SK-N-SH (cell line): ENCODE results near the gene MARK4. TPM values are rescaled to one million over a fixed set of nuclear protein-coding genes. Genes with fewer than 3 reads are reported as not detected.
A peak's percentile ranks its signal among the peaks of the same experiment; 100 is the strongest.

ENCODE experiments used
- CTCF ChIA-PET: fragments of 300-600, 350-600 bp; formaldehyde crosslinking; extraction: SDS; loops from one replicate; lab custom pipeline; 2021; lab: Yijun Ruan, JAX
- POLR2A ChIA-PET: fragments of 350-600 bp; sonication (Branson Sonifier 250); formaldehyde crosslinking; extraction: SDS; loops from one replicate; lab custom pipeline; 2020; ENCODE audit warnings: antibody characterized with exemption, inconsistent platforms; lab: Yijun Ruan, JAX
- DNase-seq: peaks from one replicate; pipeline ENCODE4 v3.0.0; 2012
- H2AFZ ChIP-seq: fragments of 200-600 bp; sonication (generic); 2 replicates; pipeline ENCODE4 v1.8.1; 2016; ENCODE audit warnings: antibody characterized with exemption, mild to moderate bottlenecking, low read depth
- H3F3A ChIP-seq: fragments of 200-600 bp; sonication (generic); replicated peaks from 2 replicates; pipeline ENCODE3; 2016; ENCODE audit warnings: antibody characterized with exemption, mild to moderate bottlenecking; ENCODE audit not compliant: insufficient read depth
- H3K27ac ChIP-seq, 2 experiments: fragments of 200-500 bp in 1 of 2; fragments of 200-600 bp in 1 of 2; sonication (Bioruptor generic) in 1 of 2; sonication (generic), shearing (Covaris generic) in 1 of 2; 2 replicates each; pipeline versions ENCODE4 v1.5.1 to v1.6.1; 2014 to 2016; ENCODE audit warnings: low read depth in 2 of 2, inconsistent platforms in 1 of 2, low read length in 1 of 2, mild to moderate bottlenecking in 1 of 2, mixed read lengths in 1 of 2
- H3K27me3 ChIP-seq: fragments of 200-600 bp; sonication (generic), shearing (Covaris generic); 2 replicates; pipeline ENCODE4 v1.6.1; 2016; ENCODE audit warnings: mixed run types; ENCODE audit not compliant: insufficient read depth
- H3K36me3 ChIP-seq, 2 experiments: fragments of 200-500 bp in 1 of 2; fragments of 200-600 bp in 1 of 2; sonication (Bioruptor generic) in 1 of 2; sonication (generic) in 1 of 2; replicated peaks in 1 of 2; 2 replicates each; pipeline versions ENCODE3 to v1.5.1; 2014 to 2016; ENCODE audit warnings: low read length in 1 of 2, mild to moderate bottlenecking in 1 of 2; ENCODE audit not compliant: insufficient read depth in 2 of 2, control insufficient read depth in 1 of 2
- H3K4me1 ChIP-seq, 2 experiments: fragments of 200-500 bp in 1 of 2; fragments of 200-600 bp in 1 of 2; sonication (Bioruptor generic) in 1 of 2; sonication (generic), shearing (Covaris generic) in 1 of 2; 2 replicates each; pipeline versions ENCODE4 v1.5.1 to v1.6.1; 2014 to 2016; ENCODE audit warnings: low read depth in 1 of 2, low read length in 1 of 2, mixed run types in 1 of 2; ENCODE audit not compliant: insufficient read depth in 2 of 2, control insufficient read depth in 1 of 2
- H3K4me2 ChIP-seq: fragments of 200-600 bp; sonication (generic), shearing (Covaris generic); 2 replicates; pipeline ENCODE4 v1.6.1; 2017; ENCODE audit warnings: mixed run types
- H3K4me3 ChIP-seq, 2 experiments: fragments of 200-500 bp in 1 of 2; fragments of 200-600 bp in 1 of 2; sonication (Bioruptor generic) in 1 of 2; sonication (generic), shearing (Covaris generic) in 1 of 2; 2 replicates each; pipeline versions ENCODE4 v1.5.1 to v1.8.1; 2014 to 2016; ENCODE audit warnings: low read depth in 2 of 2, inconsistent platforms in 1 of 2, low read length in 1 of 2, mild to moderate bottlenecking in 1 of 2, mixed read lengths in 1 of 2, moderate library complexity in 1 of 2
- H3K79me2 ChIP-seq: fragments of 200-600 bp; sonication (generic); 2 replicates; pipeline ENCODE4 v1.8.1; 2017; ENCODE audit warnings: mild to moderate bottlenecking; ENCODE audit not compliant: insufficient read depth
- H3K9ac ChIP-seq: fragments of 200-600 bp; sonication (generic); 2 replicates; pipeline ENCODE4 v1.6.1; 2017; ENCODE audit warnings: mixed run types
- H3K9me2 ChIP-seq: fragments of 200-600 bp; sonication (generic); 2 replicates; pipeline ENCODE4 v1.6.1; 2017; ENCODE audit warnings: mixed run types
- H3K9me3 ChIP-seq: fragments of 200-600 bp; sonication (generic); 2 replicates; pipeline ENCODE4 v1.6.1; 2017; ENCODE audit warnings: mixed run types, mild to moderate bottlenecking, moderate library complexity
- H4K20me1 ChIP-seq: fragments of 200-600 bp; sonication (generic); 2 replicates; pipeline ENCODE4 v1.6.1; 2017; ENCODE audit warnings: mild to moderate bottlenecking, mixed run types; ENCODE audit not compliant: insufficient read depth
- EP300 ChIP-seq, 2 experiments: IDR thresholded peaks; 2 replicates each; pipeline versions ENCODE4 v1.4.0 to v1.6.1; 2012; ENCODE audit warnings: borderline replicate concordance in 1 of 2, low read depth in 1 of 2, low read length in 1 of 2
- EZH2phosphoT487 ChIP-seq: fragments of 200-600 bp; sonication (generic); IDR thresholded peaks from 2 replicates; pipeline ENCODE4 v1.6.1; 2017; ENCODE audit warnings: low read depth, mixed run types, mild to moderate bottlenecking, antibody characterized with exemption, moderate library complexity, borderline replicate concordance
- FOXJ3 ChIP-seq: sonication (generic); formaldehyde crosslinking; IDR thresholded peaks from 2 replicates; pipeline ENCODE4 v1.5.1; 2020; ENCODE audit warnings: mild to moderate bottlenecking, missing genetic modification reagents
- GABPA ChIP-seq: IDR thresholded peaks from 2 replicates; pipeline ENCODE4 v1.4.0; 2012; ENCODE audit warnings: low read depth, mild to moderate bottlenecking
- MXI1 ChIP-seq: IDR thresholded peaks from 2 replicates; pipeline ENCODE4 v1.6.1; 2012; ENCODE audit warnings: mild to moderate bottlenecking, low read depth, low read length, improper control_type of control experiment
- NRF1 ChIP-seq: IDR thresholded peaks from 2 replicates; pipeline ENCODE4 v1.6.1; 2012; ENCODE audit warnings: low read depth, mild to moderate bottlenecking, low read length
- RAD21 ChIP-seq: IDR thresholded peaks from 2 replicates; pipeline ENCODE4 v1.6.1; 2012; ENCODE audit warnings: mild to moderate bottlenecking, low read length
- RXRA ChIP-seq: IDR thresholded peaks from 2 replicates; pipeline ENCODE4 v1.4.0; 2012; ENCODE audit warnings: low read depth, mild to moderate bottlenecking, borderline replicate concordance
- TAF1 ChIP-seq: IDR thresholded peaks from 2 replicates; pipeline ENCODE4 v1.6.1; 2012; ENCODE audit warnings: low read depth, mild to moderate bottlenecking, low read length, moderate library complexity, borderline replicate concordance
- TCF12 ChIP-seq: IDR thresholded peaks from 2 replicates; pipeline ENCODE4 v1.4.0; 2012
- WGBS: methylation state at CpG from one replicate; pipeline ENCODE4 v1.1.6; 2017; ENCODE audit warnings: low lambda C conversion rate; 5-methylcytosine and 5-hydroxymethylcytosine counted together
- polyA plus RNA-seq, 3 experiments: library from polyadenylated mRNA; depleted of rRNA; stranded (reverse); fragments of >200 nt; gene quantifications; 2 replicates each; pipeline ENCODE4 v1.2.3, GENCODE V29; 2012
- TF ChIP-seq, protein P1 (sequence below): fragments of 200-600 bp; sonication (generic); IDR thresholded peaks from 2 replicates; pipeline ENCODE4 v1.6.1; 2017; ENCODE audit warnings: antibody characterized with exemption, mild to moderate bottlenecking, moderate library complexity
- TF ChIP-seq, protein P2 (sequence below): IDR thresholded peaks from 2 replicates; pipeline ENCODE4 v1.4.0; 2012; ENCODE audit warnings: low read depth, borderline replicate concordance
- TF ChIP-seq, protein P3 (sequence below): fragments of 150-350 bp; IDR thresholded peaks from 2 replicates; pipeline ENCODE4 v1.6.1; 2016; ENCODE audit warnings: mild to moderate bottlenecking, low read depth, low read length
- TF ChIP-seq, protein P4 (sequence below): IDR thresholded peaks from 2 replicates; pipeline ENCODE4 v1.6.1; 2012; ENCODE audit warnings: mild to moderate bottlenecking, low read depth, low read length, moderate library complexity

MARK4 gene
- polyA plus RNA-seq, 1 of the 3 experiments (the other 2 are of a cell fraction): 16.3 TPM

DNA sequence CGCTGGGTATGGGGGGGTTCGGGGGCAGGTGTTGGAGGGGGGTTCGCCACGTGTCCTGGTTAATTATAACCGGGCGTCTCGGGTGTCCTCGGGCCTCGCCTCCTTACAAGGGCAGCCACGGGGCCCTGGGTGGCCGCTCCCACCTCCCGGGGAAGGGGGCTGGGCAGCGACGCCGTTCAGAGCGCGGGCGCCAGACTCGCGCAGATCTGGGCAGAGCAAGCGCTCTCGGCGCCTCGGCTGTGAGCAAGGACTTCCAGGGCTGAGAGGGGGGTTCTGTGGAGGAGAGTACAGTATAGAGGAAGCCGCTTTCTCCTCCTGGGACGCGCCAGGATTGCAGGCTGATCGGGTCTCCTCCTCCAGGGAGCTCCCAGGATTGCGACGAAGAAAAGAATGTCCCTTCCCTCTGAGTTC lies 72.6 kb downstream of the MARK4 start:
- CTCF ChIA-PET: interaction anchor here (1.4 to 2.1 kb wide), 2 partner anchors 15 to 156 kb away, joined by 3 to 6 read pairs; no protein-coding TSS in a partner anchor
- H2AFZ ChIP-seq: no peak overlapping the region
- no peak overlapping the region for H3K4me3 ChIP-seq
- no peak overlapping the region for H3K9ac ChIP-seq
- peaks cover 0 to 5% of the 10 kb centered on the region in 2 experiments; a peak in 1 of 4 replicates for H3K4me1 ChIP-seq
- H3K4me2 ChIP-seq: no peak overlapping the region
- H3K36me3 ChIP-seq: no peaks in the 10 kb centered on the region
- H3F3A ChIP-seq: no peaks in the 10 kb centered on the region
- TF ChIP-seq GABPA: no peak
- no peak for TF ChIP-seq RAD21
- no peak for TF ChIP-seq EZH2phosphoT487
- TF ChIP-seq, protein P1, sequence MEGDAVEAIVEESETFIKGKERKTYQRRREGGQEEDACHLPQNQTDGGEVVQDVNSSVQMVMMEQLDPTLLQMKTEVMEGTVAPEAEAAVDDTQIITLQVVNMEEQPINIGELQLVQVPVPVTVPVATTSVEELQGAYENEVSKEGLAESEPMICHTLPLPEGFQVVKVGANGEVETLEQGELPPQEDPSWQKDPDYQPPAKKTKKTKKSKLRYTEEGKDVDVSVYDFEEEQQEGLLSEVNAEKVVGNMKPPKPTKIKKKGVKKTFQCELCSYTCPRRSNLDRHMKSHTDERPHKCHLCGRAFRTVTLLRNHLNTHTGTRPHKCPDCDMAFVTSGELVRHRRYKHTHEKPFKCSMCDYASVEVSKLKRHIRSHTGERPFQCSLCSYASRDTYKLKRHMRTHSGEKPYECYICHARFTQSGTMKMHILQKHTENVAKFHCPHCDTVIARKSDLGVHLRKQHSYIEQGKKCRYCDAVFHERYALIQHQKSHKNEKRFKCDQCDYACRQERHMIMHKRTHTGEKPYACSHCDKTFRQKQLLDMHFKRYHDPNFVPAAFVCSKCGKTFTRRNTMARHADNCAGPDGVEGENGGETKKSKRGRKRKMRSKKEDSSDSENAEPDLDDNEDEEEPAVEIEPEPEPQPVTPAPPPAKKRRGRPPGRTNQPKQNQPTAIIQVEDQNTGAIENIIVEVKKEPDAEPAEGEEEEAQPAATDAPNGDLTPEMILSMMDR: no peak
- no peak for TF ChIP-seq TCF12
- TF ChIP-seq FOXJ3 (CRISPR knock-in tag): no peak
- TF ChIP-seq, protein P2, sequence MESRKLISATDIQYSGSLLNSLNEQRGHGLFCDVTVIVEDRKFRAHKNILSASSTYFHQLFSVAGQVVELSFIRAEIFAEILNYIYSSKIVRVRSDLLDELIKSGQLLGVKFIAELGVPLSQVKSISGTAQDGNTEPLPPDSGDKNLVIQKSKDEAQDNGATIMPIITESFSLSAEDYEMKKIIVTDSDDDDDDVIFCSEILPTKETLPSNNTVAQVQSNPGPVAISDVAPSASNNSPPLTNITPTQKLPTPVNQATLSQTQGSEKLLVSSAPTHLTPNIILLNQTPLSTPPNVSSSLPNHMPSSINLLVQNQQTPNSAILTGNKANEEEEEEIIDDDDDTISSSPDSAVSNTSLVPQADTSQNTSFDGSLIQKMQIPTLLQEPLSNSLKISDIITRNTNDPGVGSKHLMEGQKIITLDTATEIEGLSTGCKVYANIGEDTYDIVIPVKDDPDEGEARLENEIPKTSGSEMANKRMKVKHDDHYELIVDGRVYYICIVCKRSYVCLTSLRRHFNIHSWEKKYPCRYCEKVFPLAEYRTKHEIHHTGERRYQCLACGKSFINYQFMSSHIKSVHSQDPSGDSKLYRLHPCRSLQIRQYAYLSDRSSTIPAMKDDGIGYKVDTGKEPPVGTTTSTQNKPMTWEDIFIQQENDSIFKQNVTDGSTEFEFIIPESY: no peak
- no peak for TF ChIP-seq TAF1
- TF ChIP-seq NRF1: no peak
- 17% methylated on average over 10 of the region's 30 CpGs for WGBS
- H4K20me1 ChIP-seq: no peaks in the 10 kb centered on the region
- H3K9me2 ChIP-seq: no peaks in the 10 kb centered on the region
- peaks cover 3% of the 10 kb centered on the region; the same call in 1 of the 2 replicates for H3K27me3 ChIP-seq
- H3K27ac ChIP-seq: no peak overlapping the region
- H3K79me2 ChIP-seq: no peaks in the 10 kb centered on the region
- DNase-seq: peak; percentile 70
- no peaks in the 10 kb centered on the region for H3K9me3 ChIP-seq
- POLR2A ChIA-PET: no interaction called here

DNA sequence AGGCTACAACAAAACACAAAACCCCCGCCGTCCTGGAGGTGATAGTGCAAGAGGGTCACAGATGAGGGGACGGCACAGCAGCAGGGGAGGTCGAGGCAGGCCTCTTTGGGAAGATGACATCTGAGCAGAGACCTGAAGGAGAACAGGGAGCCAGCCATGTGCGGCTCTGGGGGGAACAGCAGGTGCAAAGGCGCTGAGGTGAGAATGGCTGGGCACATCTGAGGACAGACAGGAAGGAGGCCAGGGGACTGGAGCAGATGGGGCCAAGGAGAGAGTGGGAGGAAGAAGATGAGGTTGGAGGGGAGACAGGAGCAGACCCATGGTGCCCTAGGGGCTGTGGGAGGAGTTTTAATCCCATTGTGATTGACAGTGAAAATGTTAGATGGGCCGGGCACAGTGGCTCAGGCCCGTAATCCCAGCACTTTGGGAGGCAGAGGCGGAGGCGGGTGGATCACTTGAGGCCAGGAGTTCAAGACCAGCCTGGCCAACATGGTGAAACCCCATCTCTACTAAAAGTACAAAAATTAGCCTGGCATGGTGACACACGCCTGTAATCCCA lies 73.4 kb downstream of the MARK4 start:
- H3K27ac ChIP-seq: no peak overlapping the region
- H3K79me2 ChIP-seq: no peaks in the 10 kb centered on the region
- no peaks in the 10 kb centered on the region for H4K20me1 ChIP-seq
- H3K4me3 ChIP-seq: no peak overlapping the region
- peaks cover 0 to 5% of the 10 kb centered on the region in 2 experiments; a peak in 1 of 4 replicates for H3K4me1 ChIP-seq
- 87% methylated on average over 11 of the region's 11 CpGs for WGBS
- no peaks in the 10 kb centered on the region for H3K9me3 ChIP-seq
- no peak overlapping the region for H3K4me2 ChIP-seq
- no peak overlapping the region for H2AFZ ChIP-seq
- H3K9ac ChIP-seq: no peak overlapping the region
- POLR2A ChIA-PET: no interaction called here
- no peaks in the 10 kb centered on the region for H3K9me2 ChIP-seq
- no peaks in the 10 kb centered on the region for H3K27me3 ChIP-seq
- H3K36me3 ChIP-seq: no peaks in the 10 kb centered on the region
- no peak for DNase-seq
- CTCF ChIA-PET: interaction anchor here (2.1 kb wide), 1 partner anchor 14 kb away, joined by 6 read pairs; no protein-coding TSS in a partner anchor
- H3F3A ChIP-seq: no peaks in the 10 kb centered on the region
- TF ChIP-seq, protein P3, sequence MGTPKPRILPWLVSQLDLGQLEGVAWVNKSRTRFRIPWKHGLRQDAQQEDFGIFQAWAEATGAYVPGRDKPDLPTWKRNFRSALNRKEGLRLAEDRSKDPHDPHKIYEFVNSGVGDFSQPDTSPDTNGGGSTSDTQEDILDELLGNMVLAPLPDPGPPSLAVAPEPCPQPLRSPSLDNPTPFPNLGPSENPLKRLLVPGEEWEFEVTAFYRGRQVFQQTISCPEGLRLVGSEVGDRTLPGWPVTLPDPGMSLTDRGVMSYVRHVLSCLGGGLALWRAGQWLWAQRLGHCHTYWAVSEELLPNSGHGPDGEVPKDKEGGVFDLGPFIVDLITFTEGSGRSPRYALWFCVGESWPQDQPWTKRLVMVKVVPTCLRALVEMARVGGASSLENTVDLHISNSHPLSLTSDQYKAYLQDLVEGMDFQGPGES: no peak
- TF ChIP-seq RAD21 (no peak), RXRA (no peak), MXI1 (no peak), EP300 (IDR thresholded peaks at IDR 0.05; ENCODE audit: borderline replicate concordance in 1 of 2, low read depth in 1 of 2, low read length in 1 of 2) (no peak)
- TF ChIP-seq, protein P4, sequence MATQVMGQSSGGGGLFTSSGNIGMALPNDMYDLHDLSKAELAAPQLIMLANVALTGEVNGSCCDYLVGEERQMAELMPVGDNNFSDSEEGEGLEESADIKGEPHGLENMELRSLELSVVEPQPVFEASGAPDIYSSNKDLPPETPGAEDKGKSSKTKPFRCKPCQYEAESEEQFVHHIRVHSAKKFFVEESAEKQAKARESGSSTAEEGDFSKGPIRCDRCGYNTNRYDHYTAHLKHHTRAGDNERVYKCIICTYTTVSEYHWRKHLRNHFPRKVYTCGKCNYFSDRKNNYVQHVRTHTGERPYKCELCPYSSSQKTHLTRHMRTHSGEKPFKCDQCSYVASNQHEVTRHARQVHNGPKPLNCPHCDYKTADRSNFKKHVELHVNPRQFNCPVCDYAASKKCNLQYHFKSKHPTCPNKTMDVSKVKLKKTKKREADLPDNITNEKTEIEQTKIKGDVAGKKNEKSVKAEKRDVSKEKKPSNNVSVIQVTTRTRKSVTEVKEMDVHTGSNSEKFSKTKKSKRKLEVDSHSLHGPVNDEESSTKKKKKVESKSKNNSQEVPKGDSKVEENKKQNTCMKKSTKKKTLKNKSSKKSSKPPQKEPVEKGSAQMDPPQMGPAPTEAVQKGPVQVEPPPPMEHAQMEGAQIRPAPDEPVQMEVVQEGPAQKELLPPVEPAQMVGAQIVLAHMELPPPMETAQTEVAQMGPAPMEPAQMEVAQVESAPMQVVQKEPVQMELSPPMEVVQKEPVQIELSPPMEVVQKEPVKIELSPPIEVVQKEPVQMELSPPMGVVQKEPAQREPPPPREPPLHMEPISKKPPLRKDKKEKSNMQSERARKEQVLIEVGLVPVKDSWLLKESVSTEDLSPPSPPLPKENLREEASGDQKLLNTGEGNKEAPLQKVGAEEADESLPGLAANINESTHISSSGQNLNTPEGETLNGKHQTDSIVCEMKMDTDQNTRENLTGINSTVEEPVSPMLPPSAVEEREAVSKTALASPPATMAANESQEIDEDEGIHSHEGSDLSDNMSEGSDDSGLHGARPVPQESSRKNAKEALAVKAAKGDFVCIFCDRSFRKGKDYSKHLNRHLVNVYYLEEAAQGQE: no peak
- TF ChIP-seq, protein P2: no peak
